Adrenal gland (tissue), 12 donors: ENCODE data around the gene ARHGEF3. TPM values are rescaled to one million over a fixed set of nuclear protein-coding genes. Genes with fewer than 3 reads are reported as not detected.
A peak's percentile ranks its signal among the peaks of the same experiment; 100 is the strongest.

ENCODE experiments used
- DNase-seq, 7 donors: peaks; one replicate each; pipeline ENCODE4 v3.0.0-alpha.2; 2019 to 2020
- H3K27ac ChIP-seq, 5 donors: fragments of 200-600 bp; sonication (generic) in 4 of 5; 1 replicate in 3 of 5; 2 replicates in 2 of 5; pipeline versions ENCODE4 v1.5.1 to v1.8.0; 2016 to 2020; ENCODE audit warnings: mild to moderate bottlenecking in 1 of 5
- H3K27me3 ChIP-seq: fragments of 200-600 bp; 2 replicates; pipeline ENCODE4 v1.8.0; 2021
- H3K36me3 ChIP-seq, 2 donors: fragments of 200-600 bp; replicated peaks in 1 of 2; 1 replicate in 1 of 2; 2 replicates in 1 of 2; pipeline versions ENCODE4 v1.5.1 to v1.8.0; 2018 to 2022
- H3K4me1 ChIP-seq, 2 donors: fragments of 200-600 bp; replicated peaks in 1 of 2; 1 replicate in 1 of 2; 2 replicates in 1 of 2; pipeline versions ENCODE4 v1.5.1 to v1.8.0; 2018 to 2021
- H3K4me3 ChIP-seq, 4 donors: fragments of 200-600 bp; sonication (generic) in 3 of 4; one replicate each; pipeline ENCODE4 v1.5.1; 2016 to 2018
- H3K9me3 ChIP-seq, 3 donors: fragments of 200-600 bp; sonication (generic) in 1 of 3; replicated peaks in 1 of 3; 1 replicate in 2 of 3; 2 replicates in 1 of 3; pipeline versions ENCODE4 v1.5.1 to v1.8.0; 2016 to 2021
- CTCF ChIP-seq, 6 experiments: fragments of 450-650 bp in 4 of 6; fragments of 200-600 bp in 2 of 6; sonication (generic) in 1 of 6; IDR thresholded peaks; 1 replicate in 5 of 6; 2 replicates in 1 of 6; pipeline versions ENCODE4 v1.5.1 to v1.8.0; 2016 to 2021; ENCODE audit warnings: antibody characterized with exemption in 6 of 6, mild to moderate bottlenecking in 2 of 6, moderate library complexity in 1 of 6
- POLR2A ChIP-seq, 2 donors: fragments of 450-650 bp; IDR thresholded peaks; one replicate each; pipeline ENCODE4 v1.6.1; 2017; ENCODE audit warnings: antibody characterized with exemption in 2 of 2, mild to moderate bottlenecking in 2 of 2, moderate library complexity in 1 of 2
- WGBS, 4 donors: extraction: QIAGEN DNeasy Blood & Tissue Kit in 2 of 4; methylation state at CpG; one replicate each; pipeline versions ENCODE4 v1.1.5 to v1.1.7; 2013 to 2017; 5-methylcytosine and 5-hydroxymethylcytosine counted together
- intact Hi-C, 2 donors: fragments of 100-400 bp; cut with DNase I; formaldehyde crosslinking; loops; one replicate each; pipeline versions ENCODE4 v1.14.1 to v1.15.0; 2022 to 2023
- polyA plus RNA-seq, 3 donors: library from polyadenylated mRNA; stranded (reverse); fragments of 200-250 nt in 2 of 3; fragments of 350-450 nt in 1 of 3; fragmentation: Illumina TruSeq in 1 of 3; extraction: RNeasy Lipid Tissue Mini Kit (QIAGEN cat#74804) in 1 of 3; gene quantifications; one replicate each; pipeline ENCODE4 v1.2.3, GENCODE V29; 2013 to 2014
- total RNA-seq, 9 donors: library from RNA; depleted of rRNA in 4 of 9; stranded (reverse); fragments of >200 nt in 4 of 9; fragments of 120-200 nt in 1 of 9; fragmentation: NEBNext Ultra II Directional in 1 of 9; extraction: Animal tissue kit (Norgen Biotek cat#: 25700) in 1 of 9; gene quantifications; one replicate each; pipeline versions ENCODE4 v1.1.0 to v1.2.4, GENCODE V29; 2013 to 2023
- donor health status: healthy with polysubstance abuse.
- donor health status: Bipolar disorder and iron deficiency.
- donor health status: DM: yes; HTN: yes; CAD: no.
- donor health status: DM: no; HTN: no; CAD: no.
- donor health status: DM: no; HTN: no; CAD: no.
- donor health status: DM: yes; HTN: yes; CAD: no.

The ARHGEF3 gene
- total and polyA plus RNA-seq, 12 donors, result 26.6 to 122 (median 61.7) TPM

- no peaks in the 10 kb centered on the region for H3K27me3 ChIP-seq
- peak in 1 of 7 donors; percentile 27 for DNase-seq
- intact Hi-C loops, result no loop called here
- 77 to 91% (median 81%) methylated on average over 4 to 6 of the region's 6 CpGs for WGBS, 4 donors
- H3K4me3 ChIP-seq, result no peak overlapping the region
- H3K9me3 ChIP-seq, result no peaks in the 10 kb centered on the region
- peak overlapping the region in 3 of 5 donors; percentile 38 to 78 (median 68) for H3K27ac ChIP-seq
- no peak for TF ChIP-seq CTCF (IDR thresholded peaks at IDR 0.05)
- TF ChIP-seq POLR2A (IDR thresholded peaks at IDR 0.05), result no peak
- peaks cover 85 to 100% of the 10 kb centered on the region in 2 donors for H3K4me1 ChIP-seq
- H3K36me3 ChIP-seq, result no peaks in the 10 kb centered on the region
Observed at GRCh38 chr3:56787784-56788256, 13.9 kb downstream of the ARHGEF3 start.

- Histone ChIP-seq H3K4me3 (no peak overlapping the region), H3K9me3 (no peaks in the 10 kb centered on the region), H3K4me1 (peaks cover 82 to 100% of the 10 kb centered on the region in 2 donors), H3K27me3 (no peaks in the 10 kb centered on the region), H3K36me3 (no peaks in the 10 kb centered on the region), H3K27ac (peak overlapping the region in 3 of 5 donors; percentile 38 to 78 (median 68))
- TF ChIP-seq POLR2A (IDR thresholded peaks at IDR 0.05), result no peak
- TF ChIP-seq CTCF (IDR thresholded peaks at IDR 0.05), result no peak
- intact Hi-C loops, result no loop called here
- no peak for DNase-seq
- 75 to 77% (median 77%) methylated on average over 9 of the region's 9 CpGs for WGBS, 4 donors
Observed at GRCh38 chr3:56787258-56787775, 14.4 kb downstream of the ARHGEF3 start.

DNA sequence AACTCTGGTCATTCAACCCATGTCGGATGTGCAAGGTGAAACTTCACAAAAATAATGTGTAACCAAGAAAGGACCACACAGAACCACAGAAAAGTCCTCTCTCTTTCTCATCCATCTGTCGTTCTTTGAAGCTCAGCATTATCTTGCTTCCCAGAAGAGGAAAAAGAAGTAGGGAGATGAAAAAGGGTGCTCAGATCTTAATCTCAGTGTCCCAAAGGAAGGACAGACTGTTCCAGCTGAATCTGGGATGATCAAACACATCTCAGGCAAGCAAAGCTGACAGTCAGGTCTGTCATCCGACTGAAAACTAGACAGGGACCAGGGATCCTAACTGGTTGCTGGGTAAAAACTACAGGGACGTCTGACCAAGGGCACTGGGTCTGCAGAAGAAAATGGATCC lies 16.2 kb downstream of the ARHGEF3 start:
- no peak for DNase-seq
- Histone ChIP-seq H3K27me3 (no peaks in the 10 kb centered on the region), H3K4me1 (peaks cover 65 to 92% of the 10 kb centered on the region in 2 donors), H3K36me3 (no peaks in the 10 kb centered on the region), H3K4me3 (no peak overlapping the region), H3K9me3 (no peaks in the 10 kb centered on the region), H3K27ac (peak overlapping the region in 3 of 5 donors; percentile 38 to 78 (median 78))
- no peak for TF ChIP-seq CTCF (IDR thresholded peaks at IDR 0.05)
- no peak for TF ChIP-seq POLR2A (IDR thresholded peaks at IDR 0.05)
- intact Hi-C loops, result no loop called here
- WGBS, 4 donors, result 46 to 72% (median 58%) methylated on average over 3 to 4 of the region's 4 CpGs

DNA sequence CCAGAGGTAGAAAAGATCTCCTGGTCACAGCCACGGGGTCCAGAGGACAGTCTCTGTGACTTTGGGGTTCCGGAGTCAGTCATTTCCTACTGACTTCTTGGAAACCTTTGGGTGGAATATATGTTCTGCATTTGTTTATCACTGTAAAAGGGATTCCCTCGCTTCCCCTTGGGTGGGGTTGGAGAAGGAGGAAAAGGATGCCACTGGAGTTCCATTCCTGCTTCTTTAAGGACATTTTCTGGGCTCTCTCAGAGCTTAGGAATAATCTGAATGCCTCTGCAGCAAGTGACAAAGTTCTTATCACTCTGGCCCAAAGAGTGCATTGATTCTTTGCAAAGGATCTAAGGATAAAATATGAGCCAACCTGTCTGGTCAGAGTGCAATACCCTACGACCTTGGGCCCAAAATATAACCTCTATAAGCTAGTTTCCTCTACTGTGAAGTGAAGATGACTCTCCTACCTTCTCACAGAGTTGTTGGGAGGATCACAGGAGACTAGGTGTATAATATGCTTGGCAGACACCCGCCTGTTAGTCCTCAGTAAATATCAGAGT lies 17.2 kb downstream of the ARHGEF3 start:
- Histone ChIP-seq H3K4me3 (no peak overlapping the region), H3K9me3 (no peaks in the 10 kb centered on the region), H3K4me1 (peaks cover 56 to 82% of the 10 kb centered on the region in 2 donors), H3K36me3 (no peaks in the 10 kb centered on the region), H3K27me3 (no peaks in the 10 kb centered on the region), H3K27ac (peak overlapping the region in 3 of 5 donors; percentile 41 to 78 (median 78))
- DNase-seq, result no peak
- intact Hi-C loops, result no loop called here
- no peak for TF ChIP-seq CTCF (IDR thresholded peaks at IDR 0.05)
- TF ChIP-seq POLR2A (IDR thresholded peaks at IDR 0.05), result no peak
- 74 to 84% (median 80%) methylated on average over 5 of the region's 5 CpGs for WGBS, 4 donors
